ENCODE measurements around the gene NBAS.

GRCh38 chr2:15533860-15534480 lies 27.2 kb downstream of the NBAS start:
- TF ChIP-seq EZH2 (IDR thresholded peaks at IDR 0.05): no peak
- no peak for TF ChIP-seq POLR2AphosphoS5 (IDR thresholded peaks at IDR 0.05; ENCODE audit: borderline replicate concordance, low read depth, low read length)

All from SK-N-MC (cell line).